IPS-20b (cell line): ENCODE data around the gene NCLN.

Source experiments
- H3K27ac ChIP-seq: one replicate; pipeline ENCODE4 v1.5.1; 2013; ENCODE audit warnings: low read length
- H3K27me3 ChIP-seq: 2 replicates; pipeline ENCODE4 v1.6.1; 2013; ENCODE audit warnings: mild to moderate bottlenecking, low read length, inconsistent platforms; ENCODE audit not compliant: insufficient read depth
- H3K36me3 ChIP-seq: 2 replicates; pipeline ENCODE4 v1.6.1; 2013; ENCODE audit warnings: low read depth, mild to moderate bottlenecking, inconsistent platforms, low read length, moderate library complexity; ENCODE audit not compliant: insufficient read depth
- H3K4me1 ChIP-seq: 2 replicates; pipeline ENCODE4 v1.6.1; 2013; ENCODE audit warnings: mild to moderate bottlenecking, control low read depth, inconsistent platforms, low read length, moderate library complexity; ENCODE audit not compliant: insufficient read depth
- H3K4me3 ChIP-seq: 2 replicates; pipeline ENCODE4 v1.5.1; 2013; ENCODE audit warnings: mild to moderate bottlenecking, low read length, inconsistent platforms
- H3K9ac ChIP-seq: 2 replicates; pipeline ENCODE4 v1.6.1; 2013; ENCODE audit warnings: low read depth, mild to moderate bottlenecking, inconsistent platforms, low read length, moderate library complexity
- H3K9me3 ChIP-seq: 2 replicates; pipeline ENCODE4 v1.6.1; 2013; ENCODE audit warnings: mild to moderate bottlenecking, low read depth, low read length, inconsistent platforms; ENCODE audit not compliant: insufficient read depth

The NCLN gene

GRCh38 chr19:3178377-3178972 lies 7.3 kb upstream of the NCLN start, which contains the start of gene S1PR4:
S1PR4 (plus strand) TSS chr19:3178769; CDS start chr19:3178793, 24 bp downstream.
- Histone ChIP-seq H3K27ac (no peak within 1 kb of the TSS), H3K36me3 (no peaks in the 10 kb centered on the region), H3K9me3 (no peaks in the 10 kb centered on the region), H3K4me3 (no peak within 1 kb of the TSS), H3K27me3 (no peaks in the 10 kb centered on the region), H3K4me1 (no peaks in the 10 kb centered on the region), H3K9ac (no peak within 1 kb of the TSS)

- no peaks in the 10 kb centered on the region for H3K4me1 ChIP-seq
- H3K27ac ChIP-seq = no peak overlapping the region
- no peak overlapping the region for H3K4me3 ChIP-seq
Measured at GRCh38 chr19:3178973-3179738, 6.6 kb upstream of the NCLN start.

GRCh38 chr19:3179739-3180293 lies 5.9 kb upstream of the NCLN start:
- H3K27ac ChIP-seq = no peak overlapping the region
- no peak overlapping the region for H3K9ac ChIP-seq
- H3K4me1 ChIP-seq = no peaks in the 10 kb centered on the region
- H3K27me3 ChIP-seq = no peaks in the 10 kb centered on the region
- H3K36me3 ChIP-seq = no peaks in the 10 kb centered on the region
- no peak overlapping the region for H3K4me3 ChIP-seq
- H3K9me3 ChIP-seq = no peaks in the 10 kb centered on the region

More at GRCh38 chr19:3178973-3179738, 6.6 kb upstream of the NCLN start:
- H3K27me3 ChIP-seq = no peaks in the 10 kb centered on the region
- H3K36me3 ChIP-seq = no peaks in the 10 kb centered on the region
- H3K9ac ChIP-seq = no peak overlapping the region
- H3K9me3 ChIP-seq = no peaks in the 10 kb centered on the region

GRCh38 chr19:3183721-3184641 lies 1.7 kb upstream of the NCLN start:
- H3K4me1 ChIP-seq = peaks cover 5% of the 10 kb centered on the region; the same call in 1 of the 2 replicates
- H3K4me3 ChIP-seq = no peak overlapping the region
- H3K27ac ChIP-seq = no peak overlapping the region
- H3K9me3 ChIP-seq = no peaks in the 10 kb centered on the region
- H3K27me3 ChIP-seq = no peaks in the 10 kb centered on the region
- H3K9ac ChIP-seq = peak overlapping the region; percentile 83; the same call in 1 of the 2 replicates
- H3K36me3 ChIP-seq = peaks cover 3% of the 10 kb centered on the region; the same call in 1 of the 2 replicates

GRCh38 chr19:3184847-3185460 lies 776 bp upstream of the NCLN start:
- H3K4me3 ChIP-seq = peak overlapping the region; percentile 87
- H3K9me3 ChIP-seq = no peaks in the 10 kb centered on the region
- H3K36me3 ChIP-seq = peaks cover 7% of the 10 kb centered on the region; the same call in 1 of the 2 replicates
- no peaks in the 10 kb centered on the region for H3K27me3 ChIP-seq
- peak overlapping the region; percentile 58 for H3K27ac ChIP-seq
- peaks cover 5% of the 10 kb centered on the region; the same call in 1 of the 2 replicates for H3K4me1 ChIP-seq
- H3K9ac ChIP-seq = peak overlapping the region; percentile 83; the same call in 1 of the 2 replicates

- peak overlapping the region; percentile 87 for H3K4me3 ChIP-seq
- peak overlapping the region; percentile 87 for H3K9ac ChIP-seq
- H3K27ac ChIP-seq = no peak overlapping the region
- H3K4me1 ChIP-seq = peaks cover 5% of the 10 kb centered on the region; the same call in 1 of the 2 replicates
- peaks cover 7% of the 10 kb centered on the region; the same call in 1 of the 2 replicates for H3K36me3 ChIP-seq
- no peaks in the 10 kb centered on the region for H3K27me3 ChIP-seq
- H3K9me3 ChIP-seq = no peaks in the 10 kb centered on the region
Measured at GRCh38 chr19:3186160-3186688, 494 bp downstream of the NCLN start.

GRCh38 chr19:3186891-3187661 lies 1.3 kb downstream of the NCLN start:
- H3K27me3 ChIP-seq = no peaks in the 10 kb centered on the region
- H3K36me3 ChIP-seq = peaks cover 7% of the 10 kb centered on the region; the same call in 1 of the 2 replicates
- peak overlapping the region; percentile 87 for H3K9ac ChIP-seq
- H3K27ac ChIP-seq = no peak overlapping the region
- peaks cover 5% of the 10 kb centered on the region; the same call in 1 of the 2 replicates for H3K4me1 ChIP-seq
- no peaks in the 10 kb centered on the region for H3K9me3 ChIP-seq
- H3K4me3 ChIP-seq = peak overlapping the region; percentile 87

GRCh38 chr19:3187662-3188511 lies 2.2 kb downstream of the NCLN start:
- no peak overlapping the region for H3K4me3 ChIP-seq
- peaks cover 5% of the 10 kb centered on the region; the same call in 1 of the 2 replicates for H3K4me1 ChIP-seq
- peaks cover 7% of the 10 kb centered on the region; the same call in 1 of the 2 replicates for H3K36me3 ChIP-seq
- H3K9ac ChIP-seq = no peak overlapping the region
- no peaks in the 10 kb centered on the region for H3K27me3 ChIP-seq
- no peak overlapping the region for H3K27ac ChIP-seq
- no peaks in the 10 kb centered on the region for H3K9me3 ChIP-seq

GRCh38 chr19:3188627-3189596 lies 3.2 kb downstream of the NCLN start:
- Histone ChIP-seq H3K27me3 (no peaks in the 10 kb centered on the region), H3K27ac (no peak overlapping the region), H3K4me1 (peaks cover 5% of the 10 kb centered on the region; the same call in 1 of the 2 replicates), H3K4me3 (no peak overlapping the region), H3K36me3 (peaks cover 11% of the 10 kb centered on the region; the same call in 1 of the 2 replicates), H3K9me3 (no peaks in the 10 kb centered on the region), H3K9ac (no peak overlapping the region)
